Activated naive CD4-positive, alpha-beta T cell treated with anti-CD3 and anti-CD28 coated beads, Interleukin-2, amount 50 U/mL, for 72 hours (primary cell): ENCODE data around the gene PDCD4. TPM values are rescaled to one million over a fixed set of nuclear protein-coding genes. Genes with fewer than 3 reads are reported as not detected.

Experiments
- ATAC-seq, 2 donors: fragments of 150-1000 bp; cut with Tn5 transposase; 2 replicates each; pipeline ENCODE4 v1.10.0; 2021; ENCODE audit warnings: mild to moderate bottlenecking in 2 of 2, moderate library complexity in 2 of 2
- DNase-seq, 2 donors: peaks; one replicate each; pipeline ENCODE4 v3.0.0; 2021 to 2022; ENCODE audit warnings: low spot score in 2 of 2
- H3K27ac Mint-ChIP-seq, 2 donors: one replicate each; pipeline ENCODE4 v1.8.0; 2022; ENCODE audit warnings: mild to moderate bottlenecking in 2 of 2, mixed read lengths in 2 of 2
- H3K36me3 Mint-ChIP-seq, 2 donors: one replicate each; pipeline ENCODE4 v1.8.0; 2022; ENCODE audit warnings: mixed read lengths in 2 of 2
- H3K9me3 Mint-ChIP-seq, 2 donors: one replicate each; pipeline ENCODE4 v1.8.0; 2022; ENCODE audit warnings: mixed read lengths in 2 of 2
- total RNA-seq, 2 donors: library from RNA; stranded (reverse); gene quantifications; one replicate each; pipeline ENCODE4 v1.2.3, GENCODE V29; 2022

PDCD4 gene
- 100 to 1,000 TPM in 1 of 2 donors, 10 to 100 TPM in 1; 94.9 to 159 TPM for total RNA-seq

GRCh38 chr10:110871298-110872084 is at the start of gene PDCD4:
TSS of gene PDCD4 (plus strand) at chr10:110871928. CDS start at chr10:110876028, 4,100 bp downstream.
- Mint-ChIP-seq H3K36me3 (peaks cover 9 to 22% of the 10 kb centered on the region in 2 donors), H3K27ac (peak within 1 kb of the TSS; percentile 93 to 97), H3K9me3 (peaks cover 0 to 9% of the 10 kb centered on the region in 2 donors)
- ATAC-seq (peak; percentile 86 to 87), DNase-seq (peak; percentile 92 to 97)

- DNase-seq (no peak), ATAC-seq (no peak)
- no peaks in the 10 kb centered on the region for H3K36me3 Mint-ChIP-seq
- no peaks in the 10 kb centered on the region for H3K9me3 Mint-ChIP-seq
- no peak overlapping the region for H3K27ac Mint-ChIP-seq
These were observed 49.6 kb upstream of the PDCD4 start for GRCh38 chr10:110822035-110822711.

- Mint-ChIP-seq H3K9me3 (no peaks in the 10 kb centered on the region), H3K36me3 (no peaks in the 10 kb centered on the region), H3K27ac (no peak overlapping the region)
- ATAC-seq (no peak), DNase-seq (no peak)
These were observed 48.9 kb upstream of the PDCD4 start for GRCh38 chr10:110822712-110823311.

- no peak for DNase-seq
- ATAC-seq, result no peak
- Mint-ChIP-seq H3K27ac (no peak overlapping the region), H3K9me3 (no peaks in the 10 kb centered on the region), H3K36me3 (no peaks in the 10 kb centered on the region)
These were observed 47.6 kb upstream of the PDCD4 start for GRCh38 chr10:110824152-110824441.

- ATAC-seq, result no peak
- H3K36me3 Mint-ChIP-seq, result no peaks in the 10 kb centered on the region
- DNase-seq, result no peak
- no peaks in the 10 kb centered on the region for H3K9me3 Mint-ChIP-seq
- no peak overlapping the region for H3K27ac Mint-ChIP-seq
These were observed 47.1 kb upstream of the PDCD4 start for GRCh38 chr10:110824660-110825059.

GRCh38 chr10:110825508-110825907 is 46.2 kb upstream of the PDCD4 start:
- ATAC-seq (no peak), DNase-seq (no peak)
- Mint-ChIP-seq H3K36me3 (no peaks in the 10 kb centered on the region), H3K27ac (no peak overlapping the region), H3K9me3 (no peaks in the 10 kb centered on the region)

- DNase-seq (no peak), ATAC-seq (no peak)
- Mint-ChIP-seq H3K36me3 (no peaks in the 10 kb centered on the region), H3K27ac (no peak overlapping the region), H3K9me3 (no peaks in the 10 kb centered on the region)
These were observed 44.3 kb upstream of the PDCD4 start for GRCh38 chr10:110827410-110827809.

GRCh38 chr10:110827875-110828274 is 43.9 kb upstream of the PDCD4 start:
- Mint-ChIP-seq H3K27ac (no peak overlapping the region), H3K36me3 (no peaks in the 10 kb centered on the region), H3K9me3 (no peaks in the 10 kb centered on the region)
- no peak for ATAC-seq
- DNase-seq, result no peak

- H3K9me3 Mint-ChIP-seq, result no peaks in the 10 kb centered on the region
- ATAC-seq (no peak), DNase-seq (no peak)
- peak overlapping the region in 1 of 2 donors; percentile 29 for H3K27ac Mint-ChIP-seq
- H3K36me3 Mint-ChIP-seq, result no peaks in the 10 kb centered on the region
These were observed 43.2 kb upstream of the PDCD4 start for GRCh38 chr10:110828525-110828924.

GRCh38 chr10:110829721-110830410 is 41.9 kb upstream of the PDCD4 start:
- Mint-ChIP-seq H3K27ac (no peak overlapping the region), H3K9me3 (no peaks in the 10 kb centered on the region), H3K36me3 (no peaks in the 10 kb centered on the region)
- no peak for ATAC-seq
- DNase-seq, result no peak

GRCh38 chr10:110833234-110833940 is 38.3 kb upstream of the PDCD4 start:
- DNase-seq (no peak), ATAC-seq (peak; percentile 16 to 20)
- Mint-ChIP-seq H3K9me3 (no peaks in the 10 kb centered on the region), H3K36me3 (no peaks in the 10 kb centered on the region), H3K27ac (no peak overlapping the region)

GRCh38 chr10:110833941-110834628 is 37.6 kb upstream of the PDCD4 start:
- no peaks in the 10 kb centered on the region for H3K36me3 Mint-ChIP-seq
- no peak for ATAC-seq
- H3K27ac Mint-ChIP-seq, result peak overlapping the region; percentile 54 to 88
- H3K9me3 Mint-ChIP-seq, result no peaks in the 10 kb centered on the region
- no peak for DNase-seq

- DNase-seq, result no peak
- H3K36me3 Mint-ChIP-seq, result no peaks in the 10 kb centered on the region
- H3K27ac Mint-ChIP-seq, result peak overlapping the region; percentile 54 to 88
- no peaks in the 10 kb centered on the region for H3K9me3 Mint-ChIP-seq
- ATAC-seq, result peak; percentile 3 to 68
These were observed 37.0 kb upstream of the PDCD4 start for GRCh38 chr10:110834629-110835301.

- H3K9me3 Mint-ChIP-seq, result no peaks in the 10 kb centered on the region
- no peaks in the 10 kb centered on the region for H3K36me3 Mint-ChIP-seq
- peak overlapping the region in 1 of 2 donors; percentile 63 for H3K27ac Mint-ChIP-seq
- DNase-seq (no peak), ATAC-seq (no peak)
These were observed 35.9 kb upstream of the PDCD4 start for GRCh38 chr10:110835841-110836240.

GRCh38 chr10:110836706-110837105 is 35.0 kb upstream of the PDCD4 start:
- Mint-ChIP-seq H3K9me3 (no peaks in the 10 kb centered on the region), H3K36me3 (no peaks in the 10 kb centered on the region), H3K27ac (peak overlapping the region in 1 of 2 donors; percentile 63)
- ATAC-seq (no peak), DNase-seq (no peak)
